Retinal pigment epithelial cell (primary cell): ENCODE data around the gene RBM5.
A peak's percentile ranks its signal among the peaks of the same experiment; 100 is the strongest.

Source experiments
- DNase-seq: peaks from one replicate; pipeline ENCODE4 v3.0.0-alpha.2; 2010; ENCODE audit warnings: low read depth
- H3K4me3 ChIP-seq: 2 replicates; pipeline ENCODE4 v1.5.1; 2011; ENCODE audit warnings: mild to moderate bottlenecking, low read length, control low read depth, moderate library complexity
- CTCF ChIP-seq: conservative IDR thresholded peaks from 2 replicates; pipeline ENCODE4 v1.5.1; 2011; ENCODE audit warnings: low read depth, low read length, control low read depth, inconsistent platforms

Gene RBM5

DNA sequence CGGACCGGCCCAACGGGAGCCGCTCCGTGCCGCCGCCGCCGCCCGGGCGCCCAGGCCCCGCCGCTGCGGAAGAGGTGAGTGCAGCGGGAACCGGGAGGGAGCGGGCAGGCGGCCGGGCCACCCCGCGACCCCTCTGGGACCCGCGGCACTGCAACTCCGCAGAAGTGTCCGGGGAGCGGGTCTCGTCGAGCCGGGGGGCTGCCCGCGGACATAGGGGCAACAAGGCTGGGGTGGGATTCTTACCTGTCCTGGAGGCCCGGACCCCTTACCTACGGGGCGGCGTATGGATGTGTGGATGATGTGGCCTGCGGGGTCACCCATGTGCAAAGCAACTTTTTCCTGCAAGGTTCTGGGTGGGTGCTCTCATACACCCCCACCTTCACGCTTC, 66.8 kb downstream of the RBM5 start:
- TF ChIP-seq CTCF = no peak
- peak overlapping the region; percentile 85 for H3K4me3 ChIP-seq
- DNase-seq = no peak

DNA sequence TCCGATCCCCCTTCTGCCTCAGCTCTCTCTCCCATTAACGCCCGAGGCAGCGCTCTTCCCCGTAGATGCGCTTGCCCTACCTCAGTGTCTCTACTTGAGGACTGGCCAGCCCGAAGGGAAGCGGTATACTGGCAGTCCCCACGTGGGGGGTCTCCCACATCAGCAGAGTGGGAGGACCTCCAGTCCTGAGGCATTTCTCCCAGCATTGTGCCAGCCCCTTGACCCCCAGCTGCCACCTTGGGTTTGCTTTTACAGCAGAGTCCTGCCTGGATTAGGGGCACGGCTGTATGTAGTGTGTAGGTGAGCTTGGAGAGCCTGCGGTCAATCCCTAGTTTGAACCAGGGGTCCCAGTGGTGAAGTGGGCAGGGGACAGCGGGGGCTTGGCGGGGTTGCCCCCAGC, 67.2 kb downstream of the RBM5 start:
- DNase-seq = no peak
- peak overlapping the region; percentile 85 for H3K4me3 ChIP-seq
- TF ChIP-seq CTCF = no peak

GRCh38 chr3:50156549-50157493, 68.1 kb downstream of the RBM5 start:
- H3K4me3 ChIP-seq = peak overlapping the region; percentile 85
- TF ChIP-seq CTCF = no peak
- DNase-seq = no peak

- TF ChIP-seq CTCF = no peak
- no peak for DNase-seq
- no peak overlapping the region for H3K4me3 ChIP-seq
Measured at GRCh38 chr3:50157827-50158529, 69.3 kb downstream of the RBM5 start.

DNA sequence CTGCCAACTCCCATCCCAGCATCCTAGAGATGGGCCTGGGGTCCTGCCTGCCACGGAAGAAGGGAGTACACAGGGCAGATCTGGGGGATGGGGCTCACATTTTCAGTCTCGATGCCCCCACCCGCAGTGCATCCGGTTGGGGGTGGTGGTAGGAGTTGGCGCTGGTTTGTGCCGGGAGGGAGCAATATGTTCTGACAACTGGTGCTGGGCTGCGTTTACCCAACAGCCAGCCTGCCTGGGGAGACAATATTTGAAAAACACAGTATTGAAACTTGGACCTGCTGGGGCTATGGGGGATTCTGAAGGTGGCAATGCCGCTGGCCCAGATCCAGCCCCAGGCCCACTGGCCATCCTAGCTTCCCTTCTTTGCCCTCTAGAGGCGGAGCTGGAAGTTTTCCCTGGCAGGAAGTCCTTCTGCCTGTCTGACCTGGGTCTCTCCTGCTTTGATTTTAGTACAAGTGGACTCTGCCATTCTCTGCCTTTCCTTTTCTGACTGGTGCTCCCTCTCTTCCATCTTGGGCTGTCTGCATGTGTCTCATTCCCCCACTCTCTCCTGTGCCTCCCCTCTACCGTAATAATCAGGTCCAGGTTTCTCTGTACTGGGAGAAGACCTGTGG, 69.9 kb downstream of the RBM5 start:
- H3K4me3 ChIP-seq = no peak overlapping the region
- TF ChIP-seq CTCF = no peak
- no peak for DNase-seq

- DNase-seq = no peak
- no peak overlapping the region for H3K4me3 ChIP-seq
- TF ChIP-seq CTCF = no peak
Measured at GRCh38 chr3:50160561-50160983, 71.9 kb downstream of the RBM5 start.
